ENCODE data around the gene TMEM184A. TPM values are rescaled to one million over a fixed set of nuclear protein-coding genes. Genes with fewer than 3 reads are reported as not detected.

TMEM184A gene
- total and polyA plus RNA-seq, 2 of the 8 experiments (the other 6 are each of a cell fraction or from before 2014, with no cell fraction given) = 1.8 to 2.1 TPM

DNA sequence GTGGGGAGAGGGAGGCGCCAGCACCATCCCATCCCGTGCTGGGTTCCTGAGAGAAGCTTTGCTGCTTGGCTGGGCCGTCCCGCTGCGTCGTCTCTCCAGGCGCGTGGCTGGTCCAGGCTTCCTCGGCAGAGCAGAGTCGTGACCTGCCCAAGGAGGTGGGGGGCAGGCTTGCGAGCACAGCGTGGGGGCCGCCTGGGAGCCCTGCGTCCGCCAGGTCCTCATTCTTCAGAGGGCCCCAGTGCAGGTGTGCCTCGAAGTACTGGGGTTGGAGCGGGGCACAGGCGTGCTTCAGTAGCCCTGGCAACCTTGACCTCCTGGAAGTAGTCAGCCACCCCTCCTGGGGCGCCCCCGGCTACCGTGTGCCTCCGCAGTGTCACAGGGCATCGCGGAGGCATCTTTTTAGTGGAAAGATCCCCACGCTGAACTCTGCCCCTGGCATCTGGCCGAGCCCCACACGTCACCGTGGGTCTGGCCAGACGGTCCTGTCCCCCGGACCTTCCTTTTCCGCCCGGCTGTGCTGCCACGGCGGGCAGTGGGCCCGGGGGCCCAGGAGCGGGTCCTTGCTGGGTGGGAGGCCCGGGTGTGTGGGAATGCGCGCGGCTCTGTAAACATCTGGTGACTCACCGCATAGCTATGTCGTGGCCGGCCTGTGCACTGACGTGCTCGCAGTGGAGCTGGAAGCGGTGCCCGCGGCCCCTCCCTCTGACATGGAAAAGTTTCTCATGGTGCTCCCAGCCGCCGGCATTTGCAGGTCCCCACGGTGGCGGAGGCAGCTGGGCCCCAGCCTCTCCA lies 19.1 kb downstream of the TMEM184A start (continued):
- TF ChIP-seq, protein P1, sequence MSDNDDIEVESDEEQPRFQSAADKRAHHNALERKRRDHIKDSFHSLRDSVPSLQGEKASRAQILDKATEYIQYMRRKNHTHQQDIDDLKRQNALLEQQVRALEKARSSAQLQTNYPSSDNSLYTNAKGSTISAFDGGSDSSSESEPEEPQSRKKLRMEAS (IDR thresholded peaks at IDR 0.05) = no peak
